M059J (cell line): Measurements from ENCODE around the gene GCSAML. TPM values are rescaled to one million over a fixed set of nuclear protein-coding genes. Genes with fewer than 3 reads are reported as not detected.

Source experiments
- DNase-seq: peaks from one replicate; pipeline ENCODE4 v3.0.0-alpha.2; 2012; ENCODE audit warnings: low read depth
- total RNA-seq: library from RNA; depleted of rRNA; stranded (reverse); fragments of >200 nt; shearing (Covaris generic); gene quantifications from 2 replicates; pipeline ENCODE4 v1.2.3, GENCODE V29; 2014; rRNA removed

GCSAML gene
- total RNA-seq, 1 experiment from 2014 or later: 0.42 TPM

GRCh38 chr1:247574236-247574635, 25.3 kb downstream of the GCSAML start:
- DNase-seq: no peak

GRCh38 chr1:247574664-247575063, 25.7 kb downstream of the GCSAML start:
- no peak for DNase-seq

- peak; percentile 18 for DNase-seq
These were observed 27.6 kb downstream of the GCSAML start for GRCh38 chr1:247576514-247576913.

- no peak for DNase-seq
These were observed 30.1 kb downstream of the GCSAML start for GRCh38 chr1:247578946-247579460.

- DNase-seq: no peak
These were observed 39.1 kb downstream of the GCSAML start, which contains the start of gene OR2G2 for GRCh38 chr1:247588060-247588459. TSS of gene OR2G2 (plus strand) at chr1:247588360. CDS start at chr1:247588360, 0 bp downstream.

GRCh38 chr1:247605286-247605685, 56.4 kb downstream of the GCSAML start, which contains the start of gene OR2G3:
TSS of gene OR2G3 (plus strand) at chr1:247605586. CDS start at chr1:247605586, 0 bp downstream.
- DNase-seq: no peak

GRCh38 chr1:247613405-247613804, 64.5 kb downstream of the GCSAML start:
- no peak for DNase-seq

- DNase-seq: no peak
These were observed 65.7 kb downstream of the GCSAML start for GRCh38 chr1:247614625-247615024.

Other genes starting within 250 kb of the GCSAML start
- 26.4 and 28.0 TPM in 2 replicates for gene ZNF496, start 217.3 kb upstream of the GCSAML start, total RNA-seq
- 7.4 and 9.2 TPM in 2 replicates for gene NLRP3, start 133.0 kb upstream of the GCSAML start, total RNA-seq
- not detected in 2 replicates for gene OR2B11, start 91.0 kb upstream of the GCSAML start, total RNA-seq
- not detected in 2 replicates for gene OR2C3, start 12.7 kb upstream of the GCSAML start, total RNA-seq
- gene OR2G2, start 39.2 kb downstream of the GCSAML start, total RNA-seq: not detected in 2 replicates
- not detected in 2 replicates for gene OR2G3, start 56.5 kb downstream of the GCSAML start, total RNA-seq
- gene OR13G1, start 130.6 kb downstream of the GCSAML start, total RNA-seq: not detected in 2 replicates
- gene OR6F1, start 167.5 kb downstream of the GCSAML start, total RNA-seq: not detected in 2 replicates
- not detected in 2 replicates for gene OR14K1, start 189.5 kb downstream of the GCSAML start, total RNA-seq
- not detected in 2 replicates for gene OR14A2, start 199.0 kb downstream of the GCSAML start, total RNA-seq
- not detected in 2 replicates for gene OR1C1, start 211.4 kb downstream of the GCSAML start, total RNA-seq